Trophoblast cell (in vitro differentiated cells and primary cell): ENCODE data around the gene RSPO3.

ENCODE experiments used
- DNase-seq, 2 donors: peaks; one replicate each; pipeline ENCODE4 v3.0.0-alpha.2; 2016
- H2AFZ ChIP-seq: 2 replicates; pipeline ENCODE4 v1.6.1; 2013; ENCODE audit warnings: low read length, moderate library complexity, mild to moderate bottlenecking; ENCODE audit not compliant: insufficient read depth, poor library complexity
- H2AK5ac ChIP-seq: 2 replicates; pipeline ENCODE4 v1.6.1; 2013; ENCODE audit warnings: mild to moderate bottlenecking, low read length
- H2BK120ac ChIP-seq: 2 replicates; pipeline ENCODE4 v1.6.1; 2013; ENCODE audit warnings: low read length, mild to moderate bottlenecking, moderate library complexity; ENCODE audit not compliant: insufficient read depth, poor library complexity
- H2BK12ac ChIP-seq: 2 replicates; pipeline ENCODE4 v1.6.1; 2013; ENCODE audit warnings: mild to moderate bottlenecking, low read length, moderate library complexity
- H2BK5ac ChIP-seq: 2 replicates; pipeline ENCODE4 v1.6.1; 2013; ENCODE audit warnings: low read length, low read depth, moderate library complexity, mild to moderate bottlenecking; ENCODE audit not compliant: poor library complexity
- H3K14ac ChIP-seq: 2 replicates; pipeline ENCODE4 v1.6.1; 2013; ENCODE audit warnings: mild to moderate bottlenecking, low read length
- H3K18ac ChIP-seq: 2 replicates; pipeline ENCODE4 v1.6.1; 2013; ENCODE audit warnings: mild to moderate bottlenecking, low read length
- H3K23ac ChIP-seq: 2 replicates; pipeline ENCODE4 v1.6.1; 2013; ENCODE audit warnings: low read length
- H3K27ac ChIP-seq: 2 replicates; pipeline ENCODE4 v1.5.1; 2013; ENCODE audit warnings: low read depth, mild to moderate bottlenecking, inconsistent platforms, low read length, moderate library complexity
- H3K27me3 ChIP-seq: 2 replicates; pipeline ENCODE4 v1.6.1; 2013; ENCODE audit warnings: inconsistent platforms, mild to moderate bottlenecking, low read length, moderate library complexity; ENCODE audit not compliant: insufficient read depth
- H3K36me3 ChIP-seq, 2 experiments: 1 replicate in 1 of 2; 2 replicates in 1 of 2; pipeline ENCODE4 v1.6.1; 2013; ENCODE audit warnings: low read length in 2 of 2, mild to moderate bottlenecking in 2 of 2, moderate library complexity in 1 of 2; ENCODE audit not compliant: insufficient read depth in 2 of 2, control insufficient read depth in 1 of 2
- H3K4ac ChIP-seq: 2 replicates; pipeline ENCODE4 v1.6.1; 2013; ENCODE audit warnings: low read depth, mild to moderate bottlenecking, low read length, moderate library complexity
- H3K4me1 ChIP-seq, 2 experiments: 1 replicate in 1 of 2; 2 replicates in 1 of 2; pipeline ENCODE4 v1.6.1; 2013; ENCODE audit warnings: low read length in 2 of 2, mild to moderate bottlenecking in 2 of 2, moderate library complexity in 1 of 2; ENCODE audit not compliant: insufficient read depth in 2 of 2, control insufficient read depth in 1 of 2
- H3K4me2 ChIP-seq: 2 replicates; pipeline ENCODE4 v1.6.1; 2013; ENCODE audit warnings: inconsistent platforms, mild to moderate bottlenecking, low read length, moderate library complexity
- H3K4me3 ChIP-seq: 2 replicates; pipeline ENCODE4 v1.5.1; 2013; ENCODE audit warnings: mild to moderate bottlenecking, low read depth, low read length, inconsistent platforms
- H3K79me1 ChIP-seq: one replicate; pipeline ENCODE4 v1.6.1; 2013; ENCODE audit warnings: low read length
- H3K79me2 ChIP-seq: 2 replicates; pipeline ENCODE4 v1.6.1; 2013; ENCODE audit warnings: low read length, mild to moderate bottlenecking; ENCODE audit not compliant: control insufficient read depth, insufficient read depth, poor library complexity
- H3K9ac ChIP-seq: 2 replicates; pipeline ENCODE4 v1.6.1; 2013; ENCODE audit warnings: mild to moderate bottlenecking, low read length
- H3K9me3 ChIP-seq: 2 replicates; pipeline ENCODE4 v1.6.1; 2013; ENCODE audit warnings: low read depth, mild to moderate bottlenecking, control low read depth, inconsistent platforms, low read length; ENCODE audit not compliant: insufficient read depth
- H4K12ac ChIP-seq: 2 replicates; pipeline ENCODE4 v1.6.1; 2013; ENCODE audit warnings: low read depth, mild to moderate bottlenecking, low read length, moderate library complexity
- H4K8ac ChIP-seq: 2 replicates; pipeline ENCODE4 v1.6.1; 2013; ENCODE audit warnings: low read depth, mild to moderate bottlenecking, low read length, moderate library complexity
- H4K91ac ChIP-seq: one replicate; pipeline ENCODE4 v1.6.1; 2013; ENCODE audit warnings: low read depth, mild to moderate bottlenecking, low read length, moderate library complexity
- WGBS: extraction: QIAGEN DNeasy Blood & Tissue Kit; methylation state at CpG from one replicate; pipeline ENCODE4 v1.1.7; 2013; ENCODE audit warnings: missing lambda C conversion rate; ENCODE audit not compliant: insufficient read length, insufficient coverage; ENCODE audit errors: extremely low coverage; 5-methylcytosine and 5-hydroxymethylcytosine counted together

The RSPO3 gene

GRCh38 chr6:127107916-127108315 is 10.6 kb upstream of the RSPO3 start:
- Histone ChIP-seq H3K14ac (no peak overlapping the region), H4K8ac (no peak overlapping the region), H4K91ac (no peak overlapping the region), H2BK120ac (no peak overlapping the region), H3K4me1 (no peaks in the 10 kb centered on the region), H3K9ac (no peak overlapping the region), H3K9me3 (no peaks in the 10 kb centered on the region), H4K12ac (no peak overlapping the region), H2AFZ (no peak overlapping the region), H2BK12ac (no peak overlapping the region), H3K79me2 (no peaks in the 10 kb centered on the region), H3K23ac (no peak overlapping the region), H3K18ac (no peak overlapping the region), H3K4ac (no peak overlapping the region), H3K27ac (no peak overlapping the region), H3K27me3 (no peaks in the 10 kb centered on the region), H3K79me1 (no peaks in the 10 kb centered on the region), H3K36me3 (no peaks in the 10 kb centered on the region), H2AK5ac (no peak overlapping the region), H3K4me2 (no peak overlapping the region), H3K4me3 (no peak overlapping the region), H2BK5ac (no peak overlapping the region)
- no peak for DNase-seq

- no peak overlapping the region for H3K4ac ChIP-seq
- H3K27ac ChIP-seq: no peak overlapping the region
- H2BK5ac ChIP-seq: no peak overlapping the region
- no peak overlapping the region for H3K9ac ChIP-seq
- no peak overlapping the region for H3K18ac ChIP-seq
- H2BK120ac ChIP-seq: no peak overlapping the region
- H4K8ac ChIP-seq: no peak overlapping the region
- H3K27me3 ChIP-seq: no peaks in the 10 kb centered on the region
- H3K14ac ChIP-seq: no peak overlapping the region
- WGBS: no CpG with 5 or more reads among the region's 3 CpGs
- no peaks in the 10 kb centered on the region for H3K4me1 ChIP-seq
- H3K4me3 ChIP-seq: no peak overlapping the region
- H4K12ac ChIP-seq: no peak overlapping the region
- H2AK5ac ChIP-seq: no peak overlapping the region
- no peak for DNase-seq
- no peaks in the 10 kb centered on the region for H3K79me1 ChIP-seq
- no peak overlapping the region for H4K91ac ChIP-seq
- H3K23ac ChIP-seq: no peak overlapping the region
- H3K9me3 ChIP-seq: no peaks in the 10 kb centered on the region
- no peaks in the 10 kb centered on the region for H3K79me2 ChIP-seq
- H3K4me2 ChIP-seq: no peak overlapping the region
- H2BK12ac ChIP-seq: no peak overlapping the region
- H2AFZ ChIP-seq: no peak overlapping the region
- no peaks in the 10 kb centered on the region for H3K36me3 ChIP-seq
Measured at GRCh38 chr6:127110712-127111111, 7.8 kb upstream of the RSPO3 start.

- Histone ChIP-seq H3K9me3 (no peaks in the 10 kb centered on the region), H2AFZ (no peak overlapping the region), H3K27me3 (peaks cover 5% of the 10 kb centered on the region), H3K9ac (no peak overlapping the region), H4K91ac (no peak overlapping the region), H2BK120ac (no peak overlapping the region), H2AK5ac (no peak overlapping the region), H3K14ac (no peak overlapping the region), H3K4ac (no peak overlapping the region), H3K79me1 (no peaks in the 10 kb centered on the region), H3K23ac (no peak overlapping the region), H3K4me2 (no peak overlapping the region), H3K18ac (no peak overlapping the region), H3K36me3 (no peaks in the 10 kb centered on the region), H2BK12ac (no peak overlapping the region), H3K27ac (no peak overlapping the region), H3K79me2 (no peaks in the 10 kb centered on the region), H4K8ac (no peak overlapping the region), H2BK5ac (no peak overlapping the region), H4K12ac (no peak overlapping the region), H3K4me1 (no peaks in the 10 kb centered on the region), H3K4me3 (no peak overlapping the region)
- WGBS: no CpG with 5 or more reads among the region's 4 CpGs
- DNase-seq: no peak
Measured at GRCh38 chr6:127111526-127111925, 6.9 kb upstream of the RSPO3 start.

- no peak overlapping the region for H4K8ac ChIP-seq
- H3K9ac ChIP-seq: no peak overlapping the region
- no peak overlapping the region for H3K4me3 ChIP-seq
- H3K79me2 ChIP-seq: no peaks in the 10 kb centered on the region
- H3K4ac ChIP-seq: no peak overlapping the region
- DNase-seq: no peak
- no peak overlapping the region for H3K27ac ChIP-seq
- peaks cover 25% of the 10 kb centered on the region for H3K27me3 ChIP-seq
- peaks cover 0 to 2% of the 10 kb centered on the region in 2 experiments for H3K4me1 ChIP-seq
- WGBS: no CpG with 5 or more reads among the region's 1 CpG
- no peak overlapping the region for H2BK5ac ChIP-seq
- H3K36me3 ChIP-seq: no peaks in the 10 kb centered on the region
- H2BK120ac ChIP-seq: no peak overlapping the region
- no peak overlapping the region for H4K91ac ChIP-seq
- H3K79me1 ChIP-seq: no peaks in the 10 kb centered on the region
- no peak overlapping the region for H2AK5ac ChIP-seq
- H3K4me2 ChIP-seq: no peak overlapping the region
- no peak overlapping the region for H2BK12ac ChIP-seq
- no peak overlapping the region for H3K23ac ChIP-seq
- no peak overlapping the region for H3K18ac ChIP-seq
- H3K9me3 ChIP-seq: no peaks in the 10 kb centered on the region
- H3K14ac ChIP-seq: no peak overlapping the region
- no peak overlapping the region for H2AFZ ChIP-seq
- H4K12ac ChIP-seq: no peak overlapping the region
Measured at GRCh38 chr6:127114214-127114760, 4.2 kb upstream of the RSPO3 start.
